Sigmoid colon (tissue), 4 donors: ENCODE measurements around the gene CYSRT1.

ENCODE experiments used
- CTCF ChIP-seq, 4 experiments: fragments of 450-650 bp in 3 of 4; fragments of 200-600 bp in 1 of 4; IDR thresholded peaks; one replicate each; pipeline ENCODE4 v1.5.1; 2016 to 2019; ENCODE audit warnings: antibody characterized with exemption in 4 of 4, mild to moderate bottlenecking in 3 of 4, moderate library complexity in 2 of 4
- EP300 ChIP-seq, 4 donors: sonication (generic); formaldehyde crosslinking; IDR thresholded peaks; one replicate each; pipeline ENCODE4 v1.6.1; 2017; ENCODE audit warnings: antibody characterized with exemption in 4 of 4
- POLR2A ChIP-seq, 2 donors: fragments of 450-650 bp; IDR thresholded peaks; one replicate each; pipeline ENCODE4 v1.6.1; 2016; ENCODE audit warnings: antibody characterized with exemption in 2 of 2, mild to moderate bottlenecking in 2 of 2, moderate library complexity in 2 of 2
- POLR2AphosphoS5 ChIP-seq, 4 donors: sonication (generic); formaldehyde crosslinking; IDR thresholded peaks; one replicate each; pipeline ENCODE4 v1.6.1; 2017; ENCODE audit warnings: antibody characterized with exemption in 4 of 4

GRCh38 chr9:137180491-137180890 is 44.5 kb upstream of the CYSRT1 start:
- TF ChIP-seq CTCF (IDR thresholded peaks at IDR 0.05) (no peak), POLR2A (IDR thresholded peaks at IDR 0.05) (no peak), POLR2AphosphoS5 (IDR thresholded peaks at IDR 0.05) (no peak), EP300 (IDR thresholded peaks at IDR 0.05) (no peak)
